ENCODE data around the gene STX11.

GRCh38 chr6:144104488-144104887, 45.8 kb upstream of the STX11 start:
- TF ChIP-seq POLR2AphosphoS5 (IDR thresholded peaks at IDR 0.05; ENCODE audit: low read depth, low read length) (no peak), POLR2A (IDR thresholded peaks at IDR 0.05; ENCODE audit: low read depth, low read length) (no peak), TAF1 (IDR thresholded peaks at IDR 0.05; ENCODE audit: borderline replicate concordance, low read depth, low read length) (no peak)
